ENCODE measurements around the gene GNB4.

The GNB4 gene

GRCh38 chr3:179451265-179452175, at the start of gene GNB4:
Gene GNB4, minus strand, starts transcription at chr3:179451470. Its CDS starts 25,270 bp downstream, at chr3:179426200.
- peak in 1 of 2 donors; percentile 22 for DNase-seq (ENCODE audit: low read depth in 1 of 2, low spot score in 1 of 2)

- DNase-seq (ENCODE audit: low read depth in 1 of 2, low spot score in 1 of 2) = no peak
These were observed 44.2 kb upstream of the GNB4 start for GRCh38 chr3:179495483-179495882.

- DNase-seq (ENCODE audit: low read depth in 1 of 2, low spot score in 1 of 2) = no peak
These were observed 42.0 kb upstream of the GNB4 start for GRCh38 chr3:179493260-179493659.

GRCh38 chr3:179488213-179488612, 36.9 kb upstream of the GNB4 start:
- no peak for DNase-seq (ENCODE audit: low read depth in 1 of 2, low spot score in 1 of 2)

- DNase-seq (ENCODE audit: low read depth in 1 of 2, low spot score in 1 of 2) = no peak
These were observed 35.5 kb upstream of the GNB4 start for GRCh38 chr3:179486806-179487205.

- DNase-seq (ENCODE audit: low read depth in 1 of 2, low spot score in 1 of 2) = no peak
These were observed 31.6 kb upstream of the GNB4 start for GRCh38 chr3:179482857-179483256.

GRCh38 chr3:179476215-179476614, 24.9 kb upstream of the GNB4 start:
- no peak for DNase-seq (ENCODE audit: low read depth in 1 of 2, low spot score in 1 of 2)

GRCh38 chr3:179474480-179474879, 23.2 kb upstream of the GNB4 start:
- DNase-seq (ENCODE audit: low read depth in 1 of 2, low spot score in 1 of 2) = no peak

- DNase-seq (ENCODE audit: low read depth in 1 of 2, low spot score in 1 of 2) = no peak
These were observed 22.3 kb upstream of the GNB4 start for GRCh38 chr3:179473565-179473964.

GRCh38 chr3:179464323-179465092, 13.2 kb upstream of the GNB4 start:
- DNase-seq (ENCODE audit: low read depth in 1 of 2, low spot score in 1 of 2) = no peak

- DNase-seq (ENCODE audit: low read depth in 1 of 2, low spot score in 1 of 2) = no peak
These were observed 12.0 kb upstream of the GNB4 start for GRCh38 chr3:179463319-179463718.

- no peak for DNase-seq (ENCODE audit: low read depth in 1 of 2, low spot score in 1 of 2)
These were observed 9.0 kb upstream of the GNB4 start for GRCh38 chr3:179460260-179460659.

- no peak for DNase-seq (ENCODE audit: low read depth in 1 of 2, low spot score in 1 of 2)
These were observed 4.7 kb upstream of the GNB4 start for GRCh38 chr3:179455954-179456353.

- DNase-seq (ENCODE audit: low read depth in 1 of 2, low spot score in 1 of 2) = no peak
These were observed 3.6 kb upstream of the GNB4 start for GRCh38 chr3:179454887-179455286.

- DNase-seq (ENCODE audit: low read depth in 1 of 2, low spot score in 1 of 2) = no peak
These were observed 2.7 kb upstream of the GNB4 start for GRCh38 chr3:179453967-179454366.

- DNase-seq (ENCODE audit: low read depth in 1 of 2, low spot score in 1 of 2) = no peak
These were observed 1.6 kb upstream of the GNB4 start for GRCh38 chr3:179452872-179453271.

GRCh38 chr3:179452176-179452564, 900 bp upstream of the GNB4 start:
- DNase-seq (ENCODE audit: low read depth in 1 of 2, low spot score in 1 of 2) = no peak

GRCh38 chr3:179450901-179451264, 387 bp downstream of the GNB4 start:
- no peak for DNase-seq (ENCODE audit: low read depth in 1 of 2, low spot score in 1 of 2)

GRCh38 chr3:179450261-179450701, 989 bp downstream of the GNB4 start:
- DNase-seq (ENCODE audit: low read depth in 1 of 2, low spot score in 1 of 2) = no peak

- no peak for DNase-seq (ENCODE audit: low read depth in 1 of 2, low spot score in 1 of 2)
These were observed 1.6 kb downstream of the GNB4 start for GRCh38 chr3:179449636-179450035.

- no peak for DNase-seq (ENCODE audit: low read depth in 1 of 2, low spot score in 1 of 2)
These were observed 4.0 kb downstream of the GNB4 start for GRCh38 chr3:179447251-179447650.

- no peak for DNase-seq (ENCODE audit: low read depth in 1 of 2, low spot score in 1 of 2)
These were observed 4.8 kb downstream of the GNB4 start for GRCh38 chr3:179446501-179446900.

Measured in stimulated activated CD4-positive, alpha-beta T cell treated with anti-CD3 and anti-CD28 coated beads, Interleukin-15, amount 100 ng/mL, for 1 hour (primary cell).